OCI-LY3 (cell line): ENCODE measurements around the gene SPTSSB.

Experiments used
- H2AFZ ChIP-seq: fragments of 200-600, 300-600 bp; shearing (Covaris generic); 2 replicates; pipeline ENCODE4 v1.6.0; 2014; ENCODE audit warnings: antibody characterized with exemption, low read depth, low read length
- H3K27ac ChIP-seq: fragments of 200-600, 300-600 bp; sonication (generic); 2 replicates; pipeline ENCODE4 v1.5.1; 2014; ENCODE audit warnings: mild to moderate bottlenecking, low read length, moderate library complexity, mixed read lengths
- H3K27me3 ChIP-seq: fragments of 200-600, 300-600 bp; sonication (generic); 2 replicates; pipeline ENCODE4 v1.6.1; 2014; ENCODE audit warnings: low read depth, low read length, mixed read lengths
- H3K36me3 ChIP-seq: fragments of 200-600, 300-600 bp; sonication (generic); replicated peaks from 2 replicates; pipeline ENCODE3; 2014; ENCODE audit warnings: low read depth, low read length, mixed read lengths
- H3K4me1 ChIP-seq: fragments of 300-600, 200-600 bp; sonication (generic); 2 replicates; pipeline ENCODE4 v1.6.1; 2014; ENCODE audit warnings: low read length, mixed read lengths
- H3K4me2 ChIP-seq: fragments of 200-600, 300-600 bp; sonication (generic); 2 replicates; pipeline ENCODE4 v1.6.1; 2014; ENCODE audit warnings: low read length, mixed read lengths
- H3K4me3 ChIP-seq: fragments of 300-600, 200-600 bp; sonication (generic); 2 replicates; pipeline ENCODE4 v1.5.1; 2014; ENCODE audit warnings: antibody characterized with exemption, mild to moderate bottlenecking, low read length, moderate library complexity
- H3K79me2 ChIP-seq: fragments of 300-600, 200-600 bp; shearing (Covaris generic); 2 replicates; pipeline ENCODE4 v1.6.1; 2014; ENCODE audit warnings: mild to moderate bottlenecking, low read length, mixed read lengths
- H3K9ac ChIP-seq: fragments of 300-600, 200-600 bp; shearing (Covaris generic); 2 replicates; pipeline ENCODE4 v1.6.0; 2014; ENCODE audit warnings: mild to moderate bottlenecking, low read length, moderate library complexity
- H3K9me3 ChIP-seq: fragments of 200-600, 300-600 bp; shearing (Covaris generic); 2 replicates; pipeline ENCODE4 v1.6.1; 2014; ENCODE audit warnings: low read length, mixed read lengths; ENCODE audit not compliant: insufficient read depth
- H4K20me1 ChIP-seq: fragments of 200-600, 300-600 bp; sonication (generic); 2 replicates; pipeline ENCODE4 v1.6.1; 2016; ENCODE audit warnings: low read length, mixed read lengths; ENCODE audit not compliant: insufficient read depth
- EZH2phosphoT487 ChIP-seq: fragments of 200-600 bp; shearing (Covaris generic); IDR thresholded peaks from 2 replicates; pipeline ENCODE4 v1.6.1; 2018; ENCODE audit warnings: antibody characterized with exemption, mixed run types, low read depth
- TF ChIP-seq, protein P1 (sequence below): fragments of 200-600, 300-600 bp; sonication (generic); IDR thresholded peaks from 2 replicates; pipeline ENCODE4 v1.5.1; 2014; ENCODE audit warnings: antibody characterized with exemption, low read length, low read depth

The SPTSSB gene

DNA sequence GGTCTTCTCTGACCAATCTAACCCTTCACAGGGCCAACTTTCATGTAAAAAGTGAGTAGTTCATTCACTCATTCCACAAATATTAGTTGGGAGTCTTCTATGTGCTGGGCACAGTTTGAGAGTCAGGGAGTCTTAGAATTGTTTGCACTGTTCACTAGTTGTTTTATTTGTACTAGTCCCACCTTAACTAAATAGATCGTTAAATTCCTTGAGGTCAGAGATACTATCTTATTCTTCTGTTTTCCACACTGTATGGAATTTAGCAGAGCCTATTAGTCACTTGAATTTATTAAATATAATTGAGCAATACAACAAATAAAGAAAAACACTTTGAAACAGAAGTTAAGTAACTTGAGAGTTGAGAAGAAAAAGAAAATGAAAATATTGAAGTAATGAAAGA lies 40.8 kb upstream of the SPTSSB start:
- TF ChIP-seq EZH2phosphoT487 = no peak
- TF ChIP-seq, protein P1, sequence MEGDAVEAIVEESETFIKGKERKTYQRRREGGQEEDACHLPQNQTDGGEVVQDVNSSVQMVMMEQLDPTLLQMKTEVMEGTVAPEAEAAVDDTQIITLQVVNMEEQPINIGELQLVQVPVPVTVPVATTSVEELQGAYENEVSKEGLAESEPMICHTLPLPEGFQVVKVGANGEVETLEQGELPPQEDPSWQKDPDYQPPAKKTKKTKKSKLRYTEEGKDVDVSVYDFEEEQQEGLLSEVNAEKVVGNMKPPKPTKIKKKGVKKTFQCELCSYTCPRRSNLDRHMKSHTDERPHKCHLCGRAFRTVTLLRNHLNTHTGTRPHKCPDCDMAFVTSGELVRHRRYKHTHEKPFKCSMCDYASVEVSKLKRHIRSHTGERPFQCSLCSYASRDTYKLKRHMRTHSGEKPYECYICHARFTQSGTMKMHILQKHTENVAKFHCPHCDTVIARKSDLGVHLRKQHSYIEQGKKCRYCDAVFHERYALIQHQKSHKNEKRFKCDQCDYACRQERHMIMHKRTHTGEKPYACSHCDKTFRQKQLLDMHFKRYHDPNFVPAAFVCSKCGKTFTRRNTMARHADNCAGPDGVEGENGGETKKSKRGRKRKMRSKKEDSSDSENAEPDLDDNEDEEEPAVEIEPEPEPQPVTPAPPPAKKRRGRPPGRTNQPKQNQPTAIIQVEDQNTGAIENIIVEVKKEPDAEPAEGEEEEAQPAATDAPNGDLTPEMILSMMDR = no peak
- Histone ChIP-seq H4K20me1 (no peaks in the 10 kb centered on the region), H3K36me3 (no peaks in the 10 kb centered on the region), H3K27me3 (peaks cover 6% of the 10 kb centered on the region), H3K9ac (no peak overlapping the region), H3K4me2 (no peak overlapping the region), H3K27ac (no peak overlapping the region), H3K9me3 (no peaks in the 10 kb centered on the region), H3K4me3 (no peak overlapping the region), H3K4me1 (peaks cover 42% of the 10 kb centered on the region), H3K79me2 (no peaks in the 10 kb centered on the region), H2AFZ (no peak overlapping the region)

DNA sequence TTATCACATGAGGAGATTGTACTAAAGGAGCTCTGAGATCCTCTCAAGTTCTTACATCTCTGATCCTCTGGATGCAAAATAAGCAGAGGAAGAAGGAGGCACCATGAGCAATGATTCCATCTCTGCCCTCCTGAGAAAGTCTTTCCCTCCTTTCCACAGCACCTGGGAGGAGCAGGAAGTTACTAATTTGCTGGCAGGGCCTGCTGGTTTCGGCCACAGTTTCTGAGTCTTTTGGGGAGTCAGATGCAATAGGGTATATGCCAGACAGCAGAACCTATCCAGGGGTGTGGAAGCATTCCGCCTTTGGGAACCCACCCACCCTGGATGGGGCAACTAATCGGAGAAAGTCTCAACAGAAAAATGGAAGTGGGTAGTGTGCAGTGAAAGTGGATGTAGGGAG lies 38.5 kb upstream of the SPTSSB start:
- Histone ChIP-seq H3K9ac (peak overlapping the region; percentile 12), H3K36me3 (no peaks in the 10 kb centered on the region), H3K27ac (no peak overlapping the region), H3K79me2 (no peaks in the 10 kb centered on the region), H4K20me1 (no peaks in the 10 kb centered on the region), H3K4me3 (peak overlapping the region; percentile 51), H3K4me2 (peak overlapping the region; percentile 72), H3K27me3 (peaks cover 6% of the 10 kb centered on the region), H3K4me1 (peaks cover 31% of the 10 kb centered on the region), H3K9me3 (no peaks in the 10 kb centered on the region), H2AFZ (peak overlapping the region; percentile 89)
- no peak for TF ChIP-seq EZH2phosphoT487
- TF ChIP-seq, protein P1 = no peak

GRCh38 chr3:161409069-161409468 lies 37.8 kb upstream of the SPTSSB start:
- Histone ChIP-seq H3K36me3 (no peaks in the 10 kb centered on the region), H3K79me2 (no peaks in the 10 kb centered on the region), H3K9me3 (no peaks in the 10 kb centered on the region), H3K4me3 (peak overlapping the region; percentile 51), H4K20me1 (no peaks in the 10 kb centered on the region), H3K4me2 (peak overlapping the region; percentile 72), H3K27me3 (peaks cover 6% of the 10 kb centered on the region), H3K9ac (peak overlapping the region; percentile 12; the same call in 1 of the 2 replicates), H3K27ac (no peak overlapping the region), H2AFZ (peak overlapping the region; percentile 89), H3K4me1 (peaks cover 23% of the 10 kb centered on the region)
- TF ChIP-seq, protein P1 = peak; percentile 83
- no peak for TF ChIP-seq EZH2phosphoT487

DNA sequence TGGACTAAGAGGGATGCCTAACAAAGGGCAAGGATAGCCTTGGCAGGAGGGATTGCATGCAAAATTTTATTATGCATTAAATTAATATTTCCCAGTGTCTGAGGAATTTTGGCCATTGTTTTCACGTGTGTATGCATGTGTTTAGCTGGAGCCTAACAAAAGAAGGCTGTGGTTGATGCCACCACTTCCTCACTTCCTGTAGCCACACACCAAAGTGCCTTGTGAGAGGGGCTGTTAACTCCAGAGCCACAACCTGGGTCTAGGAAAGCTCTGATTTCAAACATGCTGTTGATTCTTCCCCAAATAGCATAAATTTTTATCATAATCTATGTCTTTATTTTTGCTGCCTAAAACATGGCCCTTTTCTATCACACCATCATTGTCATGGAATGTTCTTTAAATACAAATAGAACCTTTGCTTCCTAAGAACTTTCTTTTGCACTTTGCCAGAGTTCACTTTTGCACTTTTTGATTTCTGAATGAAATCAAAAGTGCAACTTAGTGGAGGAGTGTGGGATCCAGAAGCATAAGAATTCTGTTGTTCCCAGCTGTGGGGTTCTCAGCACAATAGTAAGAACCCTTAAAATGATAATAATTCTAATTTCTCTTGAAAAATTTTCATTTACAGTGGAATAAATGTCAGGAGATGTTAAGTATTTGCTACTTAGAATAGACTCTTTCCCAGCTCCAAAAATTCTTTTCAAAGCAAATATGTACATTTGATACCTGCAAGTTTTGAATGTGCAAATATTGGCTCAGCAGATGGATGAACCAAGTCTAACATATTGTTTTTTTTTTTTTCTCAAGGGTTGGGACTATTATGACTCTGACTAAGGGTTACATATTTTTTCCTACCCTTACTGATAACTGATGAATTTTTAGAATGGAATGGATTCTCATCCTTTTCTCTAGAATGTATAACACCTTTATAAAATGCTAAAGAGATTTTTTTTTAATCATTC lies 35.6 kb upstream of the SPTSSB start:
- no peaks in the 10 kb centered on the region for H3K36me3 ChIP-seq
- no peak overlapping the region for H3K4me3 ChIP-seq
- H3K4me1 ChIP-seq = peaks cover 15% of the 10 kb centered on the region
- H4K20me1 ChIP-seq = no peaks in the 10 kb centered on the region
- H3K9ac ChIP-seq = no peak overlapping the region
- no peak overlapping the region for H3K4me2 ChIP-seq
- H2AFZ ChIP-seq = no peak overlapping the region
- H3K9me3 ChIP-seq = no peaks in the 10 kb centered on the region
- TF ChIP-seq, protein P1 = no peak
- TF ChIP-seq EZH2phosphoT487 = no peak
- H3K79me2 ChIP-seq = no peaks in the 10 kb centered on the region
- no peak overlapping the region for H3K27ac ChIP-seq
- H3K27me3 ChIP-seq = peaks cover 4% of the 10 kb centered on the region; the same call in 1 of the 2 replicates
